ENCODE data around the gene COL2A1. TPM values are rescaled to one million over a fixed set of nuclear protein-coding genes. Genes with fewer than 3 reads are reported as not detected.

COL2A1 gene
- total RNA-seq, 1 experiment from 2014 or later = 10.8 TPM

DNA sequence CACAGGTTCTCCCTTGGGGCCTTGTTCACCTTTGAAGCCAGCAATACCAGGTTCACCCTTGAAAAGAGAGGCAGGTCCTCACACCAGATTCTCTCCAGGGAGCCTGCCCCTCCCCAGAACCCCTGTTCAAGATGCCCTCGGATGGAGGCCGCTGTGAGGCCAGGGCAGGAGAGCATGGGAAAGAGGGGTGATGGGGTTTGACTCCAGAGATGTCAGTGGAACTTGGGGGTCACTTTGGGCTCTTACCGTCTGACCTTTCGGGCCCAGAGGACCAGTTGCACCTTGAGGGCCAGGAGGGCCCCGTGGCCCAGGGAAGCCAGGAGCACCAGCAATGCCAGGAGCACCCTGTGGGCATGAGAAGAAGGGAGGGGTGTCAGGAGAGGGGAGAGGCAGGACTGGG, 17.4 kb downstream of the COL2A1 start:
- Mint-ChIP-seq H3K4me1 (peaks cover 13 to 15% of the 10 kb centered on the region in 2 experiments), H3K4me3 (no peak overlapping the region), H3K27me3 (ENCODE audit: low read depth) (peaks cover 87% of the 10 kb centered on the region), H3K27ac (no peak overlapping the region), H3K36me3 (ENCODE audit: insufficient read depth in 1 of 3, low read depth in 3 of 3) (peaks cover 0 to 1% (median 0%) of the 10 kb centered on the region in 3 experiments; a peak in 1 of 7 replicates), H3K9me3 (peaks cover 0 to 3% of the 10 kb centered on the region in 2 experiments; a peak in 1 of 5 replicates)
- no peak overlapping the region; the same call in 1 of the 2 replicates for H3K14ac ChIP-seq (ENCODE audit: insufficient read depth, low read length)
- H3K9ac ChIP-seq (ENCODE audit: extremely low read depth, insufficient read length, low read length) = no peak overlapping the region
- no peak overlapping the region for H2BK15ac ChIP-seq (ENCODE audit: low read depth, low read length)
- no peak overlapping the region for H3K4ac ChIP-seq (ENCODE audit: low read depth, low read length)
- H3K9me3 ChIP-seq (ENCODE audit: control insufficient read depth, low read depth, low read length) = no peaks in the 10 kb centered on the region
- no peak overlapping the region for H2AFZ ChIP-seq (ENCODE audit: low read length)
- no peak overlapping the region for H3K27ac ChIP-seq (ENCODE audit: insufficient read length, low read depth, low read length)
- no peak overlapping the region for H2BK120ac ChIP-seq (ENCODE audit: low read depth, low read length, poor library complexity, severe bottlenecking)
- TF ChIP-seq, protein P1, sequence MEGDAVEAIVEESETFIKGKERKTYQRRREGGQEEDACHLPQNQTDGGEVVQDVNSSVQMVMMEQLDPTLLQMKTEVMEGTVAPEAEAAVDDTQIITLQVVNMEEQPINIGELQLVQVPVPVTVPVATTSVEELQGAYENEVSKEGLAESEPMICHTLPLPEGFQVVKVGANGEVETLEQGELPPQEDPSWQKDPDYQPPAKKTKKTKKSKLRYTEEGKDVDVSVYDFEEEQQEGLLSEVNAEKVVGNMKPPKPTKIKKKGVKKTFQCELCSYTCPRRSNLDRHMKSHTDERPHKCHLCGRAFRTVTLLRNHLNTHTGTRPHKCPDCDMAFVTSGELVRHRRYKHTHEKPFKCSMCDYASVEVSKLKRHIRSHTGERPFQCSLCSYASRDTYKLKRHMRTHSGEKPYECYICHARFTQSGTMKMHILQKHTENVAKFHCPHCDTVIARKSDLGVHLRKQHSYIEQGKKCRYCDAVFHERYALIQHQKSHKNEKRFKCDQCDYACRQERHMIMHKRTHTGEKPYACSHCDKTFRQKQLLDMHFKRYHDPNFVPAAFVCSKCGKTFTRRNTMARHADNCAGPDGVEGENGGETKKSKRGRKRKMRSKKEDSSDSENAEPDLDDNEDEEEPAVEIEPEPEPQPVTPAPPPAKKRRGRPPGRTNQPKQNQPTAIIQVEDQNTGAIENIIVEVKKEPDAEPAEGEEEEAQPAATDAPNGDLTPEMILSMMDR (conservative IDR thresholded peaks at IDR 0.05) = no peak
- no peak overlapping the region for H3K18ac ChIP-seq (ENCODE audit: insufficient read length, low read depth, low read length)
- H4K5ac ChIP-seq (ENCODE audit: insufficient read length, low read depth, low read length) = no peak overlapping the region
- H3T11ph ChIP-seq (ENCODE audit: low read length) = no peak overlapping the region
- no peaks in the 10 kb centered on the region; the same call in 1 of the 2 replicates for H3K27me3 ChIP-seq (ENCODE audit: insufficient read depth, low read length)
- no peak for DNase-seq
- H3K23ac ChIP-seq (ENCODE audit: insufficient read length, low read depth, low read length) = no peak overlapping the region
- no peaks in the 10 kb centered on the region for H3K79me2 ChIP-seq (ENCODE audit: insufficient read depth, low read length)
- no peak overlapping the region for H2BK20ac ChIP-seq (ENCODE audit: low read depth, low read length, poor library complexity, severe bottlenecking)
- H3K4me1 ChIP-seq (ENCODE audit: insufficient read depth, low read length) = no peaks in the 10 kb centered on the region
- no peak overlapping the region for H2BK12ac ChIP-seq (ENCODE audit: insufficient read length, low read depth, low read length)
- no peak overlapping the region for H4K8ac ChIP-seq (replicated peaks; ENCODE audit: insufficient read length, low read depth, low read length)
- WGBS (ENCODE audit: extremely low coverage, insufficient read length, low lambda C conversion rate) = no CpG with 5 or more reads among the region's 5 CpGs
- H3K4me2 ChIP-seq (ENCODE audit: insufficient read depth, insufficient read length, low read length) = no peak overlapping the region
- no peak overlapping the region for H4K91ac ChIP-seq (ENCODE audit: insufficient read length, low read depth, low read length)
- no peaks in the 10 kb centered on the region for H4K20me1 ChIP-seq (ENCODE audit: control insufficient read depth, insufficient read depth, insufficient read length)
- H2BK5ac ChIP-seq (ENCODE audit: insufficient read length, low read length) = no peak overlapping the region
- no peaks in the 10 kb centered on the region for H3K79me1 ChIP-seq (ENCODE audit: insufficient read depth, low read depth, low read length, poor library complexity, severe bottlenecking)
- no peak overlapping the region for H3K56ac ChIP-seq (ENCODE audit: insufficient read length, low read depth, low read length)
- no peak overlapping the region for H2AK5ac ChIP-seq (ENCODE audit: insufficient read length, low read length)
- H3K23me2 ChIP-seq (ENCODE audit: insufficient read length, low read depth, low read length, poor library complexity, severe bottlenecking) = no peaks in the 10 kb centered on the region

Measured in H9 (cell line).